A549 (cell line): Measurements from ENCODE around the gene SNX10.

Source experiments
- CHD4 ChIP-seq: fragments of 200-600 bp; sonication (generic); IDR thresholded peaks from 2 replicates; pipeline ENCODE4 v1.6.1; 2016; ENCODE audit warnings: antibody characterized with exemption, mild to moderate bottlenecking, borderline replicate concordance
- JUN ChIP-seq, 2 experiments: fragments of >200 bp; sonication (Bioruptor Twin); formaldehyde crosslinking; IDR thresholded peaks; 2 replicates in 1 of 2; 3 replicates in 1 of 2; pipeline ENCODE4 v1.6.1; 2016 to 2017
- MYC ChIP-seq: IDR thresholded peaks from 2 replicates; pipeline ENCODE4 v1.6.1; 2012; ENCODE audit warnings: mild to moderate bottlenecking, inconsistent platforms, low read length, improper control_type of control experiment, borderline replicate concordance
- POLR2A ChIP-seq: IDR thresholded peaks from 2 replicates; pipeline ENCODE4 v1.6.1; 2012; ENCODE audit warnings: mild to moderate bottlenecking, low read length
- SMC3 ChIP-seq: fragments of >200 bp; sonication (Bioruptor Twin); formaldehyde crosslinking; IDR thresholded peaks from 3 replicates; pipeline ENCODE4 v1.6.1; 2018; ENCODE audit warnings: inconsistent platforms
- TF ChIP-seq, protein P1 (sequence below): fragments of >200 bp; sonication (Bioruptor Twin); formaldehyde crosslinking; IDR thresholded peaks from 3 replicates; pipeline ENCODE4 v1.5.1; 2016
- TF ChIP-seq, protein P2 (sequence below): IDR thresholded peaks from 2 replicates; pipeline ENCODE4 v1.6.1; 2012
- TF ChIP-seq, protein P3 (sequence below): fragments of 250-450 bp; sonication (Bioruptor Pico); IDR thresholded peaks from 2 replicates; pipeline ENCODE4 v1.5.0; 2021; ENCODE audit warnings: mild to moderate bottlenecking, moderate library complexity, borderline replicate concordance

DNA sequence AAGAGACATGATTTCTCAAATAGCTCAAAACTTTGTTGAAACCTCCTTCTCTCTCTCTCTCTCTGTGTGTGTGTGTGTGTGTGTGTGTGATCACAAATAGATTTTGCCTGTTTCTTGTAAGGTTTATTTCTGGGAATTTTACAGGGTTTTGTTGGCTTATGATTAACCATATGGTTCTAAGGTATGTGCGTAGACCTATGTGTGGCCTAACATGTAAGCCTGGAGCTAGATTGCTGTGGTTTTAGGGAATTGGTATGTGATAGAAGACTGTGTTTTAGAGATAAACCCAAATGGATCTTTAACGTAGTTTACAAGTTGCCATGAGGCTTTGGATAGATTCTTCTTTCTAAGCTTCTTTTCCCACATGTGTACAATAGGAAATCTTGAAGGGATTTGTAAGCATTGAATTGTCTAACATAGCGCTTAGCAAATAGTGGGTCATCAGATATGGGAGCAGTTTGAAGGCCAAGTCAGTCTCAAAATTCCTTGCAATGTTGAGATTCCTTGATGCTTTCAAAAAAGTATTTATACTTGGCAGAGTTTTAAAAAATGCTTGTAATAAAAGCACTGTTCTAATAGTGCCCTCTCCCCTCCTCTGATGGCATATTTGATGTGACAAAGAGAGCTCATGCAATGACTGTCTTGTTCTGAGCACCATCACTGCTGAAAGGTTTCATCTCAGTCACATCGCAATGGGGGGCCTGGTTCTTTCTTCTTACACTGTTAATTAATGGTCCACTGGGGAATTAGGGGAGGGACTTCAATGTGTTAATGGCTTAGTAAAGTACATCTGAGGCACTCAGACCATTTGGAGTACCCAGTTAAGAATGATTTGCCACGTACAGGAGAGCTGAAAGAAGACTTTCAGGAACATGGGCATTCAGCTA is 118.2 kb downstream of the SNX10 start:
- TF ChIP-seq, protein P1, sequence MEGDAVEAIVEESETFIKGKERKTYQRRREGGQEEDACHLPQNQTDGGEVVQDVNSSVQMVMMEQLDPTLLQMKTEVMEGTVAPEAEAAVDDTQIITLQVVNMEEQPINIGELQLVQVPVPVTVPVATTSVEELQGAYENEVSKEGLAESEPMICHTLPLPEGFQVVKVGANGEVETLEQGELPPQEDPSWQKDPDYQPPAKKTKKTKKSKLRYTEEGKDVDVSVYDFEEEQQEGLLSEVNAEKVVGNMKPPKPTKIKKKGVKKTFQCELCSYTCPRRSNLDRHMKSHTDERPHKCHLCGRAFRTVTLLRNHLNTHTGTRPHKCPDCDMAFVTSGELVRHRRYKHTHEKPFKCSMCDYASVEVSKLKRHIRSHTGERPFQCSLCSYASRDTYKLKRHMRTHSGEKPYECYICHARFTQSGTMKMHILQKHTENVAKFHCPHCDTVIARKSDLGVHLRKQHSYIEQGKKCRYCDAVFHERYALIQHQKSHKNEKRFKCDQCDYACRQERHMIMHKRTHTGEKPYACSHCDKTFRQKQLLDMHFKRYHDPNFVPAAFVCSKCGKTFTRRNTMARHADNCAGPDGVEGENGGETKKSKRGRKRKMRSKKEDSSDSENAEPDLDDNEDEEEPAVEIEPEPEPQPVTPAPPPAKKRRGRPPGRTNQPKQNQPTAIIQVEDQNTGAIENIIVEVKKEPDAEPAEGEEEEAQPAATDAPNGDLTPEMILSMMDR, result no peak
- TF ChIP-seq POLR2A, result no peak
- no peak for TF ChIP-seq SMC3
- no peak for TF ChIP-seq CHD4
- TF ChIP-seq, protein P2, sequence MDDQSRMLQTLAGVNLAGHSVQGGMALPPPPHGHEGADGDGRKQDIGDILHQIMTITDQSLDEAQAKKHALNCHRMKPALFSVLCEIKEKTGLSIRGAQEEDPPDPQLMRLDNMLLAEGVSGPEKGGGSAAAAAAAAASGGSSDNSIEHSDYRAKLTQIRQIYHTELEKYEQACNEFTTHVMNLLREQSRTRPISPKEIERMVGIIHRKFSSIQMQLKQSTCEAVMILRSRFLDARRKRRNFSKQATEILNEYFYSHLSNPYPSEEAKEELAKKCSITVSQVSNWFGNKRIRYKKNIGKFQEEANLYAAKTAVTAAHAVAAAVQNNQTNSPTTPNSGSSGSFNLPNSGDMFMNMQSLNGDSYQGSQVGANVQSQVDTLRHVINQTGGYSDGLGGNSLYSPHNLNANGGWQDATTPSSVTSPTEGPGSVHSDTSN, result no peak
- no peak for TF ChIP-seq JUN (IDR thresholded peaks at IDR 0.05)
- TF ChIP-seq, protein P3, sequence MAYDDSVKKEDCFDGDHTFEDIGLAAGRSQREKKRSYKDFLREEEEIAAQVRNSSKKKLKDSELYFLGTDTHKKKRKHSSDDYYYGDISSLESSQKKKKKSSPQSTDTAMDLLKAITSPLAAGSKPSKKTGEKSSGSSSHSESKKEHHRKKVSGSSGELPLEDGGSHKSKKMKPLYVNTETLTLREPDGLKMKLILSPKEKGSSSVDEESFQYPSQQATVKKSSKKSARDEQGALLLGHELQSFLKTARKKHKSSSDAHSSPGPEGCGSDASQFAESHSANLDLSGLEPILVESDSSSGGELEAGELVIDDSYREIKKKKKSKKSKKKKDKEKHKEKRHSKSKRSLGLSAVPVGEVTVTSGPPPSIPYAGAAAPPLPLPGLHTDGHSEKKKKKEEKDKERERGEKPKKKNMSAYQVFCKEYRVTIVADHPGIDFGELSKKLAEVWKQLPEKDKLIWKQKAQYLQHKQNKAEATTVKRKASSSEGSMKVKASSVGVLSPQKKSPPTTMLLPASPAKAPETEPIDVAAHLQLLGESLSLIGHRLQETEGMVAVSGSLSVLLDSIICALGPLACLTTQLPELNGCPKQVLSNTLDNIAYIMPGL, result no peak
- TF ChIP-seq MYC, result no peak
